OCI-LY7 (cell line): Measurements from ENCODE around the gene TRIP10. TPM values are rescaled to one million over a fixed set of nuclear protein-coding genes. Genes with fewer than 3 reads are reported as not detected.
A peak's percentile ranks its signal among the peaks of the same experiment; 100 is the strongest.

Experiments
- BruUV-seq: library from RNA; stranded (reverse); fragments of 400-500 nt; replicated peaks from 2 replicates; lab custom pipeline; 2021; lab: Mats Ljungman, UMichigan
- CTCF ChIA-PET: fragments of 300-600 bp; sonication (Branson Sonifier 250); formaldehyde crosslinking; loops from one replicate; lab custom pipeline; 2022; ENCODE audit warnings: antibody characterized with exemption; ENCODE audit not compliant: unreplicated experiment; lab: Charles Lee
- POLR2A ChIA-PET: fragments of 300-600 bp; sonication (Branson Sonifier 250); formaldehyde crosslinking; loops from one replicate; lab custom pipeline; 2022; ENCODE audit warnings: antibody characterized with exemption; lab: Charles Lee
- DNase-seq: peaks from one replicate; pipeline ENCODE4 v3.0.0-alpha.2; 2015; ENCODE audit warnings: low spot score
- H2AFZ ChIP-seq: fragments of 200-600 bp; sonication (generic), shearing (Covaris generic); 2 replicates; pipeline ENCODE4 v1.6.1; 2014; ENCODE audit warnings: mild to moderate bottlenecking, antibody characterized with exemption, low read length, moderate library complexity
- H3K27ac ChIP-seq: fragments of 200-600 bp; sonication (generic); 2 replicates; pipeline ENCODE4 v1.5.1; 2014; ENCODE audit warnings: mixed run types, low read depth, mild to moderate bottlenecking, moderate library complexity, low read length, inconsistent platforms; ENCODE audit not compliant: poor library complexity, severe bottlenecking
- H3K36me3 ChIP-seq: fragments of 200-600 bp; sonication (generic); 2 replicates; pipeline ENCODE4 v1.6.1; 2014; ENCODE audit warnings: mild to moderate bottlenecking, antibody characterized with exemption, low read length, moderate library complexity, mixed read lengths; ENCODE audit not compliant: insufficient read depth
- H3K4me1 ChIP-seq: fragments of 200-600 bp; sonication (generic); 2 replicates; pipeline ENCODE4 v1.5.1; 2014; ENCODE audit warnings: mild to moderate bottlenecking, low read length; ENCODE audit not compliant: insufficient read depth, poor library complexity, severe bottlenecking
- H3K4me2 ChIP-seq: fragments of 200-600 bp; sonication (generic); 2 replicates; pipeline ENCODE4 v1.6.1; 2014; ENCODE audit warnings: mild to moderate bottlenecking, low read length
- H3K4me3 ChIP-seq: fragments of 200-600 bp; sonication (generic); 2 replicates; pipeline ENCODE4 v1.5.1; 2014; ENCODE audit warnings: mild to moderate bottlenecking, low read depth, low read length; ENCODE audit not compliant: poor library complexity, severe bottlenecking
- H3K79me2 ChIP-seq: fragments of 200-600 bp; sonication (generic); 2 replicates; pipeline ENCODE4 v1.6.1; 2016; ENCODE audit warnings: low read depth, mild to moderate bottlenecking, low read length, moderate library complexity, mixed read lengths; ENCODE audit not compliant: insufficient read depth
- H3K9me2 ChIP-seq: fragments of 200-600 bp; sonication (generic); 2 replicates; pipeline ENCODE4 v1.6.1; 2016; ENCODE audit warnings: mild to moderate bottlenecking, low read length, mixed read lengths; ENCODE audit not compliant: insufficient read depth
- H3K9me3 ChIP-seq: fragments of 200-600 bp; sonication (generic); 2 replicates; pipeline ENCODE4 v1.6.1; 2014; ENCODE audit warnings: mild to moderate bottlenecking, mixed run types, low read length, mixed read lengths
- H4K20me1 ChIP-seq: fragments of 200-600 bp; sonication (generic); 2 replicates; pipeline ENCODE4 v1.6.1; 2014; ENCODE audit warnings: mild to moderate bottlenecking, antibody characterized with exemption, low read length, moderate library complexity, mixed read lengths; ENCODE audit not compliant: insufficient read depth
- CTCF ChIP-seq: fragments of 200-600 bp; sonication (generic); conservative IDR thresholded peaks from 2 replicates; pipeline ENCODE4 v1.5.1; 2014; ENCODE audit warnings: mild to moderate bottlenecking, antibody characterized with exemption, low read length, moderate library complexity, mixed read lengths
- EZH2phosphoT487 ChIP-seq: fragments of 200-600 bp; sonication (generic); IDR thresholded peaks from 2 replicates; pipeline ENCODE4 v1.6.1; 2018; ENCODE audit warnings: low read depth, borderline replicate concordance, mild to moderate bottlenecking, mixed run types, antibody characterized with exemption, low read length, moderate library complexity, mixed read lengths
- intact Hi-C: fragments of 100-400 bp; cut with micrococcal nuclease; formaldehyde crosslinking; loops from one replicate; pipeline ENCODE4 v1.10.0; 2022; ENCODE audit not compliant: unreplicated experiment
- total RNA-seq, 2 experiments: library from RNA; depleted of rRNA in 1 of 2; stranded (reverse); fragments of >200 nt in 1 of 2; shearing (Covaris generic) in 1 of 2; gene quantifications; 2 replicates each; pipeline ENCODE4 v1.2.3, GENCODE V29; 2014 to 2022

Gene TRIP10
- total RNA-seq, 2 experiments from 2014 or later: 16.1 to 19.9 TPM

GRCh38 chr19:6736169-6736916, 3.1 kb upstream of the TRIP10 start:
- H3K27ac ChIP-seq: peak overlapping the region; percentile 74
- H4K20me1 ChIP-seq: no peaks in the 10 kb centered on the region
- H3K9me2 ChIP-seq: no peaks in the 10 kb centered on the region
- TSS peak; percentile 70 for BruUV-seq
- POLR2A ChIA-PET: interaction anchor here (0.6 to 1.1 kb wide), 2 partner anchors 14 to 20 kb away, joined by 3 to 4 read pairs; no protein-coding TSS in a partner anchor
- no peak for TF ChIP-seq EZH2phosphoT487
- peak; percentile 87 for TF ChIP-seq CTCF
- H3K4me3 ChIP-seq: peak overlapping the region; percentile 83
- H3K4me2 ChIP-seq: peak overlapping the region; percentile 85
- peaks cover 13% of the 10 kb centered on the region; the same call in 1 of the 2 replicates for H3K79me2 ChIP-seq
- intact Hi-C loops: loop anchor here (2.0 to 5.0 kb wide), 4 partner anchors 104 to 364 kb away; partner anchors contain the start of gene ALKBH7
- H2AFZ ChIP-seq: peak overlapping the region; percentile 26; the same call in 1 of the 2 replicates
- peak; percentile 90 for DNase-seq
- no peaks in the 10 kb centered on the region for H3K9me3 ChIP-seq
- no peaks in the 10 kb centered on the region for H3K36me3 ChIP-seq
- H3K4me1 ChIP-seq: peaks cover 45% of the 10 kb centered on the region
- CTCF ChIA-PET: interaction anchor here (1.7 kb wide), 1 partner anchor 127 kb away, joined by 5 read pairs; no protein-coding TSS in a partner anchor

- H3K79me2 ChIP-seq: peaks cover 13% of the 10 kb centered on the region; the same call in 1 of the 2 replicates
- intact Hi-C loops: loop anchor here (1.0 to 5.0 kb wide), 6 partner anchors 36 to 364 kb away; partner anchors contain the start of gene ALKBH7
- peak overlapping the region; percentile 26; the same call in 1 of the 2 replicates for H2AFZ ChIP-seq
- peak overlapping the region; percentile 83 for H3K4me3 ChIP-seq
- POLR2A ChIA-PET: interaction anchor here (1.0 to 1.8 kb wide), 3 partner anchors 15 to 127 kb away, joined by 3 to 6 read pairs (median 4); no protein-coding TSS in a partner anchor
- H3K27ac ChIP-seq: peak overlapping the region; percentile 74
- DNase-seq: no peak
- no peaks in the 10 kb centered on the region for H3K36me3 ChIP-seq
- TF ChIP-seq CTCF: peak; percentile 72
- no peak for TF ChIP-seq EZH2phosphoT487
- no peaks in the 10 kb centered on the region for H3K9me3 ChIP-seq
- peaks cover 51% of the 10 kb centered on the region for H3K4me1 ChIP-seq
- H4K20me1 ChIP-seq: no peaks in the 10 kb centered on the region
- H3K9me2 ChIP-seq: no peaks in the 10 kb centered on the region
- H3K4me2 ChIP-seq: peak overlapping the region; percentile 85
- CTCF ChIA-PET: interaction anchor here (1.7 kb wide), 1 partner anchor 127 kb away, joined by 5 read pairs; no protein-coding TSS in a partner anchor
- no TSS peak for BruUV-seq
Measured at GRCh38 chr19:6736917-6737283, 2.6 kb upstream of the TRIP10 start.
